ENCODE results near the gene TTBK1.

GRCh38 chr6:43203029-43203717 is 40.1 kb upstream of the TTBK1 start:
- TF ChIP-seq CTCF (IDR thresholded peaks at IDR 0.05) (no peak), EZH2phosphoT487 (IDR thresholded peaks at IDR 0.05) (no peak)

All from neural progenitor cell (in vitro differentiated cells).